22Rv1 (cell line): ENCODE results near the gene BDP1.
"Not testable (repeated sequence)": the region's sequence is repeated elsewhere in the genome, so short reads cannot be mapped to it uniquely, and the experiment has no call there.

Experiments used
- CTCF ChIP-seq: fragments of 450-650 bp; IDR thresholded peaks from 2 replicates; pipeline ENCODE4 v1.5.1; 2017; ENCODE audit warnings: mild to moderate bottlenecking
- ZFX ChIP-seq: fragments of 450-650 bp; IDR thresholded peaks from 2 replicates; pipeline ENCODE4 v1.6.1; 2017; ENCODE audit warnings: antibody characterized with exemption, borderline replicate concordance

- not testable (repeated sequence) for TF ChIP-seq ZFX, CTCF
Measured at GRCh38 chr5:71525611-71526010, 70.2 kb downstream of the BDP1 start.
